PC-3 (cell line): ENCODE measurements around the gene L3MBTL1. TPM values are rescaled to one million over a fixed set of nuclear protein-coding genes. Genes with fewer than 3 reads are reported as not detected.
A peak's percentile ranks its signal among the peaks of the same experiment; 100 is the strongest.
"Not testable (repeated sequence)": the region's sequence is repeated elsewhere in the genome, so short reads cannot be mapped to it uniquely, and the experiment has no call there.

Experiments
- ATAC-seq: fragments of 200-7000 bp; cut with Tn5 transposase; 2 replicates; pipeline ENCODE4 v1.9.1; 2020; ENCODE audit warnings: mild to moderate bottlenecking, moderate library complexity
- BruUV-seq: library from RNA; stranded (reverse); fragments of 400-500 nt; replicated peaks from 2 replicates; lab custom pipeline; 2021; lab: Mats Ljungman, UMichigan
- CTCF ChIA-PET: fragments of 300-600 bp; sonication (Branson Sonifier 250); formaldehyde crosslinking; loops from one replicate; lab custom pipeline; 2022; ENCODE audit warnings: antibody characterized with exemption; lab: Charles Lee
- POLR2A ChIA-PET: fragments of 300-600 bp; sonication (Branson Sonifier 250); formaldehyde crosslinking; loops from one replicate; lab custom pipeline; 2022; ENCODE audit warnings: antibody characterized with exemption; ENCODE audit not compliant: unreplicated experiment; lab: Charles Lee
- DNase-seq: peaks from one replicate; pipeline ENCODE4 v3.0.0-alpha.2; 2015
- H2AFZ ChIP-seq: fragments of 300-600 bp; sonication (generic); 2 replicates; pipeline ENCODE4 v1.6.0; 2016; ENCODE audit warnings: antibody characterized with exemption, low read length
- H3F3A ChIP-seq: fragments of 300-600 bp; sonication (generic); one replicate; pipeline ENCODE4 v1.6.0; 2017; ENCODE audit warnings: antibody characterized with exemption, low read length, control low read depth, mild to moderate bottlenecking; ENCODE audit not compliant: unreplicated experiment
- H3K27ac ChIP-seq: fragments of 300-600 bp; sonication (generic); 2 replicates; pipeline ENCODE4 v1.5.1; 2016; ENCODE audit warnings: mild to moderate bottlenecking, low read length
- H3K27me3 ChIP-seq: fragments of 300-600 bp; sonication (generic); 2 replicates; pipeline ENCODE4 v1.6.1; 2016; ENCODE audit warnings: low read length, mixed read lengths
- H3K36me3 ChIP-seq: fragments of 300-600 bp; sonication (generic); 2 replicates; pipeline ENCODE4 v1.6.1; 2016; ENCODE audit warnings: low read depth, mixed run types, low read length, mixed read lengths
- H3K4me1 ChIP-seq: fragments of 300-600 bp; sonication (generic); 2 replicates; pipeline ENCODE4 v1.5.1; 2016; ENCODE audit warnings: low read length; ENCODE audit not compliant: insufficient read depth
- H3K4me2 ChIP-seq: fragments of 300-600 bp; sonication (generic); 2 replicates; pipeline ENCODE4 v1.6.0; 2016; ENCODE audit warnings: low read length
- H3K4me3 ChIP-seq: fragments of 300-600 bp; sonication (generic); 2 replicates; pipeline ENCODE4 v1.5.1; 2016; ENCODE audit warnings: mild to moderate bottlenecking, low read length, mixed read lengths
- H3K79me2 ChIP-seq: fragments of 300-600 bp; sonication (generic); 2 replicates; pipeline ENCODE4 v1.6.1; 2017; ENCODE audit warnings: low read length, mixed read lengths
- H3K9ac ChIP-seq: fragments of 300-600 bp; sonication (generic); 2 replicates; pipeline ENCODE4 v1.6.0; 2016; ENCODE audit warnings: mild to moderate bottlenecking, low read length
- H3K9me2 ChIP-seq: fragments of 300-600 bp; sonication (generic); replicated peaks from 2 replicates; pipeline ENCODE4 v1.6.1; 2016; ENCODE audit warnings: mixed run types, low read length, mixed read lengths
- H3K9me3 ChIP-seq: fragments of 300-600 bp; sonication (generic); 2 replicates; pipeline ENCODE4 v1.6.1; 2016; ENCODE audit warnings: low read length, mixed read lengths
- H4K20me1 ChIP-seq: fragments of 300-600 bp; sonication (generic); 2 replicates; pipeline ENCODE4 v1.6.1; 2016; ENCODE audit warnings: low read length, mixed read lengths
- EZH2 ChIP-seq: fragments of 300-600 bp; sonication (generic); IDR thresholded peaks from one replicate; pipeline ENCODE4 v1.6.1; 2017; ENCODE audit warnings: antibody characterized with exemption, mild to moderate bottlenecking, low read length; ENCODE audit not compliant: unreplicated experiment
- EZH2phosphoT487 ChIP-seq: fragments of 300-600 bp; sonication (generic); IDR thresholded peaks from 2 replicates; pipeline ENCODE4 v1.6.1; 2018; ENCODE audit warnings: mild to moderate bottlenecking, antibody characterized with exemption, low read length, borderline replicate concordance
- intact Hi-C: fragments of 100-400 bp; cut with micrococcal nuclease; formaldehyde crosslinking; loops from 2 replicates; pipeline ENCODE4 v1.9.0; 2023
- total RNA-seq: library from RNA; depleted of rRNA; stranded (reverse); fragments of >200 nt; gene quantifications from 2 replicates; pipeline ENCODE4 v1.2.3, GENCODE V29; 2014
- TF ChIP-seq, protein P1 (sequence below): fragments of 300-600 bp; sonication (generic); conservative IDR thresholded peaks from 2 replicates; pipeline ENCODE4 v1.5.1; 2017; ENCODE audit warnings: antibody characterized with exemption, low read depth, mild to moderate bottlenecking, low read length

L3MBTL1 gene
- total RNA-seq, 1 experiment from 2014 or later = 9.9 TPM

DNA sequence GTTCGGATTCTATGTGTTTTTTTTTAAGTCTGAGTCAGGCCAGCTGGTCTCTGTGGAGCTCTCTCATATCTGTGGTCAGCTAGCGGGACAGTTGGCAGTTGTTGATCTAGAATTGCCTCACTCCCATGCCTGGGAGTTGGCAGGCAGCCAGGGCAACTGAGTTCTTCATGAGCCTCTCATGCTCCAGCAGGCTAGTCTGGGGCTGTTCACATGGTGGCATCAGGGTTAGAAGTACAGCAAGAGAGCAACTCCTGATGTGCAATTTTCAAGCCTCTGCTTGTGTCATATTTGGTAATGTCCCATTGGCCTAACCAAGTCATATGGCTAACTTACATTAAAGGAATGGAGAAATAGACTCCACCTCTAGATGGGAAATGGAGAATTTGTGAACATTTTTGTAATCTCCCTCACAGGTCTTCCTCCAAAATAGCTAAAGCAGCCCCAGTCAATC is 76.5 kb downstream of the L3MBTL1 start:
- no peaks in the 10 kb centered on the region for H3K79me2 ChIP-seq
- no peak overlapping the region for H3K27ac ChIP-seq
- ATAC-seq = no peak
- no peaks in the 10 kb centered on the region for H3K9me2 ChIP-seq
- H3K9me3 ChIP-seq = no peaks in the 10 kb centered on the region
- TF ChIP-seq EZH2phosphoT487 (no peak), EZH2 (no peak)
- TF ChIP-seq, protein P1, sequence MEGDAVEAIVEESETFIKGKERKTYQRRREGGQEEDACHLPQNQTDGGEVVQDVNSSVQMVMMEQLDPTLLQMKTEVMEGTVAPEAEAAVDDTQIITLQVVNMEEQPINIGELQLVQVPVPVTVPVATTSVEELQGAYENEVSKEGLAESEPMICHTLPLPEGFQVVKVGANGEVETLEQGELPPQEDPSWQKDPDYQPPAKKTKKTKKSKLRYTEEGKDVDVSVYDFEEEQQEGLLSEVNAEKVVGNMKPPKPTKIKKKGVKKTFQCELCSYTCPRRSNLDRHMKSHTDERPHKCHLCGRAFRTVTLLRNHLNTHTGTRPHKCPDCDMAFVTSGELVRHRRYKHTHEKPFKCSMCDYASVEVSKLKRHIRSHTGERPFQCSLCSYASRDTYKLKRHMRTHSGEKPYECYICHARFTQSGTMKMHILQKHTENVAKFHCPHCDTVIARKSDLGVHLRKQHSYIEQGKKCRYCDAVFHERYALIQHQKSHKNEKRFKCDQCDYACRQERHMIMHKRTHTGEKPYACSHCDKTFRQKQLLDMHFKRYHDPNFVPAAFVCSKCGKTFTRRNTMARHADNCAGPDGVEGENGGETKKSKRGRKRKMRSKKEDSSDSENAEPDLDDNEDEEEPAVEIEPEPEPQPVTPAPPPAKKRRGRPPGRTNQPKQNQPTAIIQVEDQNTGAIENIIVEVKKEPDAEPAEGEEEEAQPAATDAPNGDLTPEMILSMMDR = no peak
- H3K27me3 ChIP-seq = no peaks in the 10 kb centered on the region
- no peak overlapping the region for H3K4me2 ChIP-seq
- no peaks in the 10 kb centered on the region for H4K20me1 ChIP-seq
- DNase-seq = peak; percentile 37
- BruUV-seq = no TSS peak
- ChIA-PET POLR2A (no interaction called here), CTCF (interaction anchor here (0.7 kb wide), 1 partner anchor 532 kb away, joined by 4 read pairs; no protein-coding TSS in a partner anchor)
- H3K4me1 ChIP-seq = no peaks in the 10 kb centered on the region
- no peaks in the 10 kb centered on the region for H3K36me3 ChIP-seq
- H3K9ac ChIP-seq = no peak overlapping the region
- no peak overlapping the region for H2AFZ ChIP-seq
- H3K4me3 ChIP-seq = no peak overlapping the region
- intact Hi-C loops = no loop called here
- no peaks in the 10 kb centered on the region for H3F3A ChIP-seq

DNA sequence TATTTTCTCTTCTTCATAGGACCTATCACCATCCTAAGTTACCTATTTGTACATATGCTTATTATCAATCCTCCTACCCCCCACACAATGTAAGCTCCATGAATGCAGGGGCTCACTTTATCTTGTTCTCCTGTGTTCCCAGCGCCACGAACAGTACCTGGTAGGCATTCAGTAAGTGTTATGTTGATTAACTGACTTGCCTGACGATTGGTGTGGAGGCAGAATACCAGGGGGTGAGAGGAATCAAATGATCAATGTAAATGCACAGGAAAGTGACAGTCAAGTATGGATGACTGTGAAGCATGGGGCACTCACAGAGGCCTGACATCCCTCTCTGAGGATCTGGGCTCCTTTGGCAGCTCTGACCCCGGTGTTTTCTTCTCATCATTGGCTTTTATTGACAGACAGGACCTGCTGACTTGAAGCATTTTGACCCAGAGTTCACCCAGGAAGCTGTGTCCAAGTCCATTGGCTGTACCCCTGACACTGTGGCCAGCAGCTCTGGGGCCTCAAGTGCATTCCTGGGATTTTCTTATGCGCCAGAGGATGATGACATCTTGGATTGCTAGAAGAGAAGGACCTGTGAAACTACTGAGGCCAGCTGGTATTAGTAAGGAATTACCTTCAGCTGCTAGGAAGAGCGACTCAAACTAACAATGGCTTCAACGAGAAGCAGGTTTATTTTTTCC is 77.1 kb downstream of the L3MBTL1 start:
- Histone ChIP-seq H3K4me1 (no peaks in the 10 kb centered on the region), H3K9me2 (no peaks in the 10 kb centered on the region), H3K27me3 (no peaks in the 10 kb centered on the region), H3F3A (no peaks in the 10 kb centered on the region), H3K27ac (no peak overlapping the region), H2AFZ (no peak overlapping the region), H3K36me3 (no peaks in the 10 kb centered on the region), H3K4me3 (no peak overlapping the region), H3K9me3 (no peaks in the 10 kb centered on the region), H3K4me2 (no peak overlapping the region), H4K20me1 (no peaks in the 10 kb centered on the region), H3K79me2 (no peaks in the 10 kb centered on the region), H3K9ac (no peak overlapping the region)
- intact Hi-C loops = no loop called here
- BruUV-seq = no TSS peak
- ChIA-PET CTCF (interaction anchor here (0.7 kb wide), 1 partner anchor 532 kb away, joined by 4 read pairs; no protein-coding TSS in a partner anchor), POLR2A (no interaction called here)
- ATAC-seq = no peak
- no peak for DNase-seq
- TF ChIP-seq, protein P1 = no peak

DNA sequence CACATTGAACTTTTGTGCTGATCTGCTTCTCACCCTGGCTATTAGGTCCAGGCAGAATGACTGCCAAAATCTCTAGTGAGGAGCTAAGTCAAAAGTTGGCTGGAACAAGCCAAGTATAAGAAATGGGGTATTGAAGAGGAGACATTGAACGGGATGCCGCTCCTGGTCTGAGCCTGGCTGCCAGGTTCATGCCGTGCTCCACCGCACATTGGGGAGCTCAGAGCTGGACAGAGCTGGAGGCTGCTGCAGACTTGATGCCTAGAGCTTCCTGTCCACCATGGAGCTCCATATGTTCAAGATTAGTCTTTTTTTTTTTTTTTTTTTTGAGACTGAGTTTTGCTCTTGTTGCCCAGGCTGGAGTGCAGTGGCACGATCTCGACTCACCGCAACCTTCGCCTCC is 79.1 kb downstream of the L3MBTL1 start:
- no peak overlapping the region for H3K4me2 ChIP-seq
- TF ChIP-seq, protein P1 = no peak
- no peak for TF ChIP-seq EZH2phosphoT487
- no peak for TF ChIP-seq EZH2
- ATAC-seq = no peak
- no peaks in the 10 kb centered on the region for H3K9me3 ChIP-seq
- peaks cover 7% of the 10 kb centered on the region for H3K79me2 ChIP-seq
- no peak overlapping the region for H3K4me3 ChIP-seq
- peaks cover 6% of the 10 kb centered on the region for H3K4me1 ChIP-seq
- POLR2A ChIA-PET = no interaction called here
- BruUV-seq = no TSS peak
- H4K20me1 ChIP-seq = no peaks in the 10 kb centered on the region
- CTCF ChIA-PET = interaction anchor here (0.6 kb wide), 1 partner anchor 73 kb away, joined by 6 read pairs; no protein-coding TSS in a partner anchor
- no peak overlapping the region for H3K27ac ChIP-seq
- H3K9me2 ChIP-seq = no peaks in the 10 kb centered on the region
- DNase-seq = no peak
- H3F3A ChIP-seq = no peaks in the 10 kb centered on the region
- H3K9ac ChIP-seq = no peak overlapping the region
- H3K27me3 ChIP-seq = no peaks in the 10 kb centered on the region
- no peaks in the 10 kb centered on the region for H3K36me3 ChIP-seq
- H2AFZ ChIP-seq = no peak overlapping the region
- intact Hi-C loops = no loop called here

DNA sequence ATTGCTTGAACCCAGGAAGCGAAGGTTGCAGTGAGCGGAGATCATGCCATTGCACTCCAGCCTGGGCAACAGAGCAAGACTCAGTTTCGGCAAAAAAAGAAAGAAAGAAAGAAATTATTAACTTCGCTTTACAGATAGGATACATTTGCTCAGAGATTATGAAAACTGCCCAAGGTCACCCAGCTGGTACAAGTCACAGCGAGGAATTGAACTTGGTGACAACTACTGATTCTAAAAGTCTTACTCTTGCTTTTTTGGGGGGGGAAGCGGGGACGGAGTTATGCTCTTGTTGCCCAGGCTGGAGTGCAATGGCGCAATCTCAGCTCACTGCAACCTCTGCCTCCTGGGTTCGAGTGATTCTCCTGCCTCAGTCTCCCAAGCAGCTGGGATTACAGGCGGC is 81.0 kb downstream of the L3MBTL1 start:
- POLR2A ChIA-PET, ATAC-seq: not testable (repeated sequence)

More for the DNA sequence above, 81.0 kb downstream of the L3MBTL1 start:
- H3K36me3 ChIP-seq, H3K9me3 ChIP-seq, H3K4me2 ChIP-seq, H3F3A ChIP-seq, H3K9me2 ChIP-seq, intact Hi-C loops, DNase-seq, H4K20me1 ChIP-seq, H2AFZ ChIP-seq, BruUV-seq, H3K27ac ChIP-seq, CTCF ChIA-PET, H3K4me3 ChIP-seq, H3K9ac ChIP-seq, H3K27me3 ChIP-seq: not testable (repeated sequence)
- H3K79me2 ChIP-seq = peaks cover 20% of the 10 kb centered on the region
- H3K4me1 ChIP-seq = peaks cover 14% of the 10 kb centered on the region
